ENCODE measurements around the gene PGBD5.

DNA sequence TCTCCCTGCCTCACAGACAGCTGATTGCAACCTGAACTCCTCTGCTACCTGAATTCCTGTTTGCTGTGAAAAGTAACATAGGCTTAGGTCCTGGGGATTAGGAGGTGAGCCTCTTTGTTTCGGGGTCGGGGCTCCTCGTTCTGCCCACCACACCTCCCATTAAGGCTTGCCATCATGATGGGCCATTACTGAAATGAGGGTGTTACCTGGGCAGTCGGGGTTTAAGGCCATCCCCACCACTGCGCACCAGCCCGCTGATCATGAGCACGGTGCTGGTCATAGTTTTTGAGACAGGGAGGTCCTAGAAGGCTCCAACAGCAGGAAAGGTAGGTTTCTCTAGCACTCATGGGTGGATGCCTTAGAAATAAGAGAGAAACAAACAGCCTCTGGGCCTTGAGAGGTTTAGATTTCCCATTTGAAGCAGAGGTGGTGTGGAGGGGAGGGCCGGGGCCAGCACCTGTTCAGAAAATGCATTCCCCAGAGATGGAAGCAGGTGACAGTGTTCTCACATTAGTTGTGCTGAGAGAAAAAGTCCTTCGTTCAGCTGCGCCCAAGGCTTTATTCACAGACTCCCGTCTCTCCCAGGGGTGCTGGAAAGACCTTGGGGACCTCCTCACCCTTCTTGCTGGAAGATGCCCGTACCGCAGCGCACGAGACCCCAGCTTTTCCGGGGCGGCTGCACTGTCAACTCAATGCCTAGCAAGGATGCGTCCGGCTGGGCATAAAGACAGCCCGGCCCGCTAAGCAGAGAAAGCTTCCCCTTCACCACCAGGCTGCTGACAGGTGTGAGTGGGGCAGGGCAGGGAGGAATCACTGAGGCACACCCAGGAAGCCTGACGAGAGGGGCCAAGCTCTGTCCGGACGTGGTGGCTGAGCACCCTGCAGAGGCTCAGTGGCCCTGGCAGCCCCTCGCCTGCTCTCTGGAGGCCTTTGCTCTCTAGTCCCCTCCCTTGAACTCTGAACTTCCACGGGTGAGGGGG, 125.5 kb downstream of the PGBD5 start:
- TF ChIP-seq, protein P1, sequence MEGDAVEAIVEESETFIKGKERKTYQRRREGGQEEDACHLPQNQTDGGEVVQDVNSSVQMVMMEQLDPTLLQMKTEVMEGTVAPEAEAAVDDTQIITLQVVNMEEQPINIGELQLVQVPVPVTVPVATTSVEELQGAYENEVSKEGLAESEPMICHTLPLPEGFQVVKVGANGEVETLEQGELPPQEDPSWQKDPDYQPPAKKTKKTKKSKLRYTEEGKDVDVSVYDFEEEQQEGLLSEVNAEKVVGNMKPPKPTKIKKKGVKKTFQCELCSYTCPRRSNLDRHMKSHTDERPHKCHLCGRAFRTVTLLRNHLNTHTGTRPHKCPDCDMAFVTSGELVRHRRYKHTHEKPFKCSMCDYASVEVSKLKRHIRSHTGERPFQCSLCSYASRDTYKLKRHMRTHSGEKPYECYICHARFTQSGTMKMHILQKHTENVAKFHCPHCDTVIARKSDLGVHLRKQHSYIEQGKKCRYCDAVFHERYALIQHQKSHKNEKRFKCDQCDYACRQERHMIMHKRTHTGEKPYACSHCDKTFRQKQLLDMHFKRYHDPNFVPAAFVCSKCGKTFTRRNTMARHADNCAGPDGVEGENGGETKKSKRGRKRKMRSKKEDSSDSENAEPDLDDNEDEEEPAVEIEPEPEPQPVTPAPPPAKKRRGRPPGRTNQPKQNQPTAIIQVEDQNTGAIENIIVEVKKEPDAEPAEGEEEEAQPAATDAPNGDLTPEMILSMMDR (IDR thresholded peaks at IDR 0.05): no peak
- no peak for TF ChIP-seq POLR2A (IDR thresholded peaks at IDR 0.05)
